Left colon (tissue), 2 donors: Measurements from ENCODE around the gene KLHL21. TPM values are rescaled to one million over a fixed set of nuclear protein-coding genes. Genes with fewer than 3 reads are reported as not detected.

Experiments
- ATAC-seq: fragments of 200-7000 bp; cut with Tn5 transposase; one replicate; pipeline ENCODE4 v1.9.1; 2020; ENCODE audit warnings: mild to moderate bottlenecking, moderate library complexity
- DNase-seq, 2 donors: peaks; one replicate each; pipeline ENCODE4 v3.0.0-alpha.2; 2020
- intact Hi-C, 2 donors: fragments of 100-400 bp; cut with DNase I in 1 of 2; cut with micrococcal nuclease in 1 of 2; formaldehyde crosslinking; loops; one replicate each; pipeline versions ENCODE4 v1.11.2 to v1.14.0; 2022; cut with DNase I, micrococcal nuclease
- total RNA-seq, 2 donors: library from RNA; stranded (reverse); fragmentation: NEBNext Ultra II Directional; extraction: Animal tissue kit (Norgen Biotek cat#: 25700); gene quantifications; one replicate each; pipeline ENCODE4 v1.2.1, GENCODE V29; 2021
- donor health status: DM: no; HTN: no; CAD: no.
- donor health status: DM: yes; HTN: yes; CAD: no.

KLHL21 gene
- total RNA-seq, 2 donors from 2014 or later = 8.0 to 14.0 TPM

GRCh38 chr1:6627841-6628545 is 25.3 kb upstream of the KLHL21 start:
- intact Hi-C loops = no loop called here
- ATAC-seq (no peak), DNase-seq (no peak)

GRCh38 chr1:6627031-6627430 is 24.4 kb upstream of the KLHL21 start:
- intact Hi-C loops = no loop called here
- DNase-seq = no peak
- ATAC-seq = no peak

GRCh38 chr1:6625584-6626149 is 23.0 kb upstream of the KLHL21 start:
- ATAC-seq (peak; percentile 44), DNase-seq (peak; percentile 37 to 44)
- intact Hi-C loops = no loop called here

GRCh38 chr1:6624710-6625583 is 22.3 kb upstream of the KLHL21 start, which contains the start of gene THAP3:
Gene THAP3, plus strand, starts transcription at chr1:6624868. Its CDS starts 351 bp downstream, at chr1:6625219.
- DNase-seq (peak; percentile 86 to 91), ATAC-seq (peak; percentile 96)
- intact Hi-C loops = no loop called here

- intact Hi-C loops = no loop called here
- ATAC-seq = no peak
- DNase-seq = no peak
Observed at GRCh38 chr1:6623269-6623965, 20.7 kb upstream of the KLHL21 start.

- no peak for ATAC-seq
- no peak for DNase-seq
- intact Hi-C loops = no loop called here
Observed at GRCh38 chr1:6622396-6623152, 19.9 kb upstream of the KLHL21 start.

GRCh38 chr1:6621429-6622391 is 19.0 kb upstream of the KLHL21 start:
- ATAC-seq (no peak), DNase-seq (no peak)
- intact Hi-C loops = no loop called here

- ATAC-seq (no peak), DNase-seq (no peak)
- intact Hi-C loops = no loop called here
Observed at GRCh38 chr1:6619045-6619444, 16.4 kb upstream of the KLHL21 start.

- peak in 1 of 2 donors; percentile 36 for DNase-seq
- ATAC-seq = no peak
- intact Hi-C loops = no loop called here
Observed at GRCh38 chr1:6614929-6615785, 12.5 kb upstream of the KLHL21 start.

GRCh38 chr1:6614019-6614928 is 11.6 kb upstream of the KLHL21 start:
- DNase-seq = peak; percentile 60 to 76
- ATAC-seq = peak; percentile 8
- intact Hi-C loops = no loop called here

- DNase-seq = peak; percentile 99 to 100
- intact Hi-C loops = no loop called here
- ATAC-seq = peak; percentile 94
Observed at GRCh38 chr1:6613361-6614018, 10.8 kb upstream of the KLHL21 start, which contains the start of gene PHF13. Gene PHF13, plus strand, starts transcription at chr1:6613731. Its CDS starts 336 bp downstream, at chr1:6614067.

GRCh38 chr1:6612641-6613360 is 10.1 kb upstream of the KLHL21 start:
- ATAC-seq (peak; percentile 52), DNase-seq (peak; percentile 70 to 71)
- intact Hi-C loops = no loop called here

- ATAC-seq (no peak), DNase-seq (peak; percentile 55 to 65)
- intact Hi-C loops = no loop called here
Observed at GRCh38 chr1:6603915-6604558, 1.4 kb upstream of the KLHL21 start.
